ENCODE results near the gene ERCC1. TPM values are rescaled to one million over a fixed set of nuclear protein-coding genes. Genes with fewer than 3 reads are reported as not detected.

ERCC1 gene
- total and polyA plus RNA-seq, 2 of the 13 experiments (the other 11 are each of a cell fraction or from before 2014, with no cell fraction given), result 40.0 to 66.4 TPM

DNA sequence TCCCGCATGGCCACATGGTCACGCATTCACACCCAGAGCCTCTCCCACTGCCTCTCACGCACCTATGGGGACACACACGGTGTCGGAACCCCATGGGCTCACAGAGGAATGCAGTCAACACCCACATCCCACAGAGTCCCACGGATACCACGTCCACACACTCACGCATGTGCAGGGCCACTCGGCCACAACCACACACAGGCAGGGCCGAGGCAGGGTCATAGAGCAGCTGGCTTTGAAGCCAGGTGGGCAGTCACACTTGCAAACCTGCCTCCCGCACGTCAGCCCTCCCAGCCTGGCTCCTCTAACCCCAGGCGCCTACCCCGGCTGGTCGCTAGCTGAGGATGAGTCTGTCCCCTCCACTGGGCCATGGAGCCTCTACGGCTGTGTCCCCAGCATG is 61.4 kb downstream of the ERCC1 start:
- no peak overlapping the region for H3K27ac ChIP-seq (ENCODE audit: extremely low read length, insufficient read depth, low read length)
- H3K4me2 ChIP-seq (ENCODE audit: low read depth, low read length), result no peak overlapping the region
- peak; percentile 37 for TF ChIP-seq AGO2 (optimal IDR thresholded peaks at IDR 0.05; ENCODE audit: low read depth, low read length)
- TF ChIP-seq RBFOX2 (IDR thresholded peaks at IDR 0.05; ENCODE audit: low read depth, low read length), result 0 out of 2 replicates have a peak, but pooled peaks have one; percentile 19
- no peak for TF ChIP-seq ZNF558 (CRISPR knock-in tag; IDR thresholded peaks at IDR 0.05; ENCODE audit: borderline replicate concordance)
- 0 out of 2 replicates have a peak, but pooled peaks cover 3% of the 10 kb centered on the region for H4K20me1 ChIP-seq (ENCODE audit: insufficient read depth, low read length)
- in situ Hi-C loops (cut with HindIII; ENCODE audit: extremely low pct_ligation_motif_present, low pct_unique_long_range_greater_than_20kb), result no loop called here
- no peak overlapping the region for H2AFZ ChIP-seq (ENCODE audit: low read length)
- H3K4me3 ChIP-seq (replicated peaks in 1 of 3; ENCODE audit: insufficient read depth in 1 of 3, low read depth in 2 of 3, low read length in 3 of 3), result no peak overlapping the region
- ATAC-seq (no peak), DNase-seq (ENCODE audit: low spot score) (no peak), FAIRE-seq (no peak)
- no peaks in the 10 kb centered on the region for H3K4me1 ChIP-seq (ENCODE audit: insufficient read depth, low read length)
- no peaks in the 10 kb centered on the region for H3K9me3 ChIP-seq (ENCODE audit: low read length)
- peaks cover 15 to 33% of the 10 kb centered on the region in 2 experiments for H3K36me3 ChIP-seq (replicated peaks in 1 of 2; ENCODE audit: control insufficient read depth in 1 of 2, insufficient read depth in 2 of 2, low read length in 2 of 2)
- ChIA-PET CTCF (ENCODE audit: low intra/inter-chr PET ratio, low total read pairs) (no interaction called here), POLR2A (no interaction called here)
- 96% methylated on average over 14 of the region's 16 CpGs for WGBS (ENCODE audit: low lambda C conversion rate)
- no TSS peak for BruUV-seq (replicated peaks)
- H3K27me3 ChIP-seq (ENCODE audit: control insufficient read depth in 1 of 2, insufficient read depth in 2 of 2, low read length in 2 of 2), result no peaks in the 10 kb centered on the region
- H3K79me2 ChIP-seq (ENCODE audit: insufficient read depth, low read length), result no peaks in the 10 kb centered on the region
- no peak overlapping the region for H3K9ac ChIP-seq (ENCODE audit: insufficient read depth, low read depth, low read length)
- intact Hi-C loops (cut with micrococcal nuclease; ENCODE audit: unreplicated experiment), result no loop called here

DNA sequence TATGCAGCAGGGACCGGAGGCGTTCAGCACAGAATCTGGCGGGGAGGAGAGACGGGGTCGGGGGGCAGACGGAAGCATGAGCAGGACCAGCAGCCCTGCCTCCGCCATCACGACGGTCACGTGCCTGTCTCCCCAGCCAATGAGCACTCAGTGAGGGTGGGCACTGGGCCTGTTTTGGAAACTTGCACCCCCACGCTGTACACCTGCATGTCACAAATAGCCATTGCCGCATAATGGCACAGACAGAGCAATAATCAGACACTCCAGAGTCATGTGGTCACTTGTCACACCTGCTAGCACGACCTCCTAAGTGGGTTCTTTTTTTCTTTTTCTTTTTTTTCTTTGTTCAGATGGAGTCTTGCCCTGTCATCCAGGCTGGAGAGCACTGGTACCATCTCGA is 62.1 kb downstream of the ERCC1 start:
- no peak for FAIRE-seq
- no peaks in the 10 kb centered on the region for H3K4me1 ChIP-seq (ENCODE audit: insufficient read depth, low read length)
- peaks cover 16 to 40% of the 10 kb centered on the region in 2 experiments for H3K36me3 ChIP-seq (replicated peaks in 1 of 2; ENCODE audit: control insufficient read depth in 1 of 2, insufficient read depth in 2 of 2, low read length in 2 of 2)
- no peak overlapping the region for H3K27ac ChIP-seq (ENCODE audit: extremely low read length, insufficient read depth, low read length)
- intact Hi-C loops (cut with micrococcal nuclease; ENCODE audit: unreplicated experiment), result no loop called here
- no peak overlapping the region for H3K9ac ChIP-seq (ENCODE audit: insufficient read depth, low read depth, low read length)
- CTCF ChIA-PET (ENCODE audit: low intra/inter-chr PET ratio, low total read pairs), result no interaction called here
- in situ Hi-C loops (cut with HindIII; ENCODE audit: extremely low pct_ligation_motif_present, low pct_unique_long_range_greater_than_20kb), result no loop called here
- POLR2A ChIA-PET, result no interaction called here
- no peak overlapping the region for H3K4me3 ChIP-seq (replicated peaks in 1 of 3; ENCODE audit: insufficient read depth in 1 of 3, low read depth in 2 of 3, low read length in 3 of 3)
- no peak for ATAC-seq
- H2AFZ ChIP-seq (ENCODE audit: low read length), result no peak overlapping the region
- TF ChIP-seq, protein P1, sequence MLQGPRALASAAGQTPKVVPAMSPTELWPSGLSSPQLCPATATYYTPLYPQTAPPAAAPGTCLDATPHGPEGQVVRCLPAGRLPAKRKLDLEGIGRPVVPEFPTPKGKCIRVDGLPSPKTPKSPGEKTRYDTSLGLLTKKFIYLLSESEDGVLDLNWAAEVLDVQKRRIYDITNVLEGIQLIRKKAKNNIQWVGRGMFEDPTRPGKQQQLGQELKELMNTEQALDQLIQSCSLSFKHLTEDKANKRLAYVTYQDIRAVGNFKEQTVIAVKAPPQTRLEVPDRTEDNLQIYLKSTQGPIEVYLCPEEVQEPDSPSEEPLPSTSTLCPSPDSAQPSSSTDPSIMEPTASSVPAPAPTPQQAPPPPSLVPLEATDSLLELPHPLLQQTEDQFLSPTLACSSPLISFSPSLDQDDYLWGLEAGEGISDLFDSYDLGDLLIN (CRISPR knock-in tag; IDR thresholded peaks at IDR 0.05; ENCODE audit: borderline replicate concordance), result no peak
- TF ChIP-seq NR2F1 (CRISPR knock-in tag; IDR thresholded peaks at IDR 0.05), result no peak
- no peaks in the 10 kb centered on the region for H3K79me2 ChIP-seq (ENCODE audit: insufficient read depth, low read length)
- H3K9me3 ChIP-seq (ENCODE audit: low read length), result no peaks in the 10 kb centered on the region
- WGBS (ENCODE audit: low lambda C conversion rate), result 96% methylated on average over 14 of the region's 14 CpGs
- no peak overlapping the region for H3K4me2 ChIP-seq (ENCODE audit: low read depth, low read length)
- 0 out of 2 replicates have a peak, but pooled peaks cover 3% of the 10 kb centered on the region for H4K20me1 ChIP-seq (ENCODE audit: insufficient read depth, low read length)
- no TSS peak for BruUV-seq (replicated peaks)
- H3K27me3 ChIP-seq (ENCODE audit: control insufficient read depth in 1 of 2, insufficient read depth in 2 of 2, low read length in 2 of 2), result no peaks in the 10 kb centered on the region
- DNase-seq (ENCODE audit: low spot score), result no peak
